ENCODE measurements around the gene DOCK6. TPM values are rescaled to one million over a fixed set of nuclear protein-coding genes. Genes with fewer than 3 reads are reported as not detected.

Gene DOCK6
- polyA plus RNA-seq, 3 donors = 49.6 to 69.8 (median 67.7) TPM

DNA sequence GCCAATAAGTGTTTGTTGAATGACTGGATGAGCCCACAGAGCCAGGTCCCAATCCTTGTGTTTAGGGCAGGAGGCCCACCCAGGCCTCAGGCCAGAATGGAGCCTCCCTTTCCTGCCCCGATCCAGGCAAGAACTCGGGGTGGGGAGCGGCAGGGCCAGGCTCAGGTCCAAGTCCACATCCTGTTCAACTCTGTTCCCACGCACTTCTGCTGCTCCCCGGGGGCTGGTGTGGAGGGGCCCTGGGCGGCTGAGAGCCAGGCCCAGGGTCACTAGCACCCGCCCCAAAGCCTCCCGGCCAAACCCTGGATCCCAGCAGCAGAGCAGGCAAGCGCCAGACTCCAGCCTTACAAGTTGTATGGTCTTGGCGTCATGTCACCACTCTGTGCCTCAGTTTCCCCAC, 14.9 kb downstream of the DOCK6 start:
- no peak for DNase-seq

GRCh38 chr19:11246941-11247340, 15.4 kb downstream of the DOCK6 start:
- no peak for DNase-seq

DNA sequence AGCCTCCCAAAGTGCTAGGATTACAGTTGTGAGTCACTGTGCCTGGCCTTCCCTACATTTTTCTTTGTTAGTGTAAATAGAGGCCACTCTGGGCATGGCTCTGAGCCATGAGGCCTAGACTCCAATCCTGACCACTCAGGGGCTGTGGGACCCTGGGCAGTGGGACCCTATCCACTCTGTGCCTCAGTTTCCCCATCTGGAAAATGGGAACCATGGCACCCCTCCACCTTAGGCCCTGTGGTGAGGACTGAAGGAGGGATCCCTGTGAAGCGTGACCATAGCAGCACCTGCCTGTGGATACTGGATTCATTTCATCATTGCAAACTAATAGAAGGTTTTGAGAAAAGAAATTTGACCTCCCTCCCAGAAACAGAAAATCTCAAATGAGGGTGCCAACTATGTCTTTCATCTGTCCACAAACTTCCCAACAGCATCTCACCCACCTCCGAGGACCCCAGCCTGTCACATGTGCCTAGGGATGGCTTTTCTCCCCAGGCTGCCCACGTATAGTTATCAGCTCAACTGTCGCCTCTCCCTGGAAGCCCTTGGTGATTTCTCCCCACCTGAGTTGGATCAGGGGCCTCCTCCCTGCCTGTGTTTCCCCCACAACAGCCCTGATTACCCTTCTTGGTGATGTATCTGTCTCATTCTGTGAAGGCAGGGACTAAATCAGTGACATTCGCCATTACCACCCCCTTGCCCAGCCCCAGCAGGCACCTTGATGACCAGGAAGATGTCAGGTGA, 17.3 kb downstream of the DOCK6 start:
- DNase-seq = no peak

- no peak for DNase-seq
These were observed 18.5 kb downstream of the DOCK6 start for GRCh38 chr19:11243798-11244169.

- DNase-seq = peak; percentile 74
These were observed 19.2 kb downstream of the DOCK6 start for GRCh38 chr19:11242864-11243797.

DNA sequence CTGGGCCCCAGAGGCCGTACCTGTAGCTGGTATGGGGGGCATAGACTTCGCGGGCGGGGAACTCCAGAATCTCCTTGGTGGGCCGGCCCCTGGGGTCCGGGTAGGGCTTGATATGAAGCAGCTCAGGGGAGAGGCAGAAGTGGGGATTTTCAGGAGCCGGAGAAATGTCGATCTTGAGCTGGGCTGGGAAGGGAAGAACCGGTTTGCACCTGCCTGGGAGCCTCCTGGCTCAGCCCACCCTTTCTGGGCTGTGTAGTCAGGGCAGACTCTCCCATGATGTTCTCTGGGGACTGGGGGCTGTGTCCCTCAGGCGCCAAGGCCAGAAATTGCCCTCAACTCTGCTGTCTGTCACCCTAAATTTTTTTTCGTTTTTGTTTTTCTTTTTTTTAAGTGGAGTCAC, 20.3 kb downstream of the DOCK6 start:
- no peak for DNase-seq

DNA sequence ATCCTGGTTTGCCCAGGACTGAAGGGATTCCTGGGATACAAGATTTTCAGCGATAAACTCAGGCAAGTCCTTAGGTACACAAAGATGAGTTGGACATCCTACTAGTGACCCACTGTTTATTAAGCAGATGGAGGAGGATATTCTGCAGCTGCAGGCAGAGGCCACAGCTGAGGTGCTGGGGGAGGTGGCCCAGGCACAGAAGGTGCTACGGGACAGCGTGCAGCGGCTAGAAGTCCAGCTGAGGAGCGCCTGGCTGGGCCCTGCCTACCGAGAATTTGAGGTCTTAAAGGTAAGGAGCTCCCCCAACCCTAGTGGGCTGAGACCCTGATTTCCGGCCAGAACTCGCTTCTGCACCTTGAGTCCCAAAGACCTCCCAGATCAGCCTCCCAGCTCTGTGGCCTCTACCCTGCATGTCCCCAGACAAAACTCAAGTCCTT, 22.3 kb downstream of the DOCK6 start:
- no peak for DNase-seq

- no peak for DNase-seq
These were observed 22.8 kb downstream of the DOCK6 start, which contains the start of gene ANGPTL8 for GRCh38 chr19:11239377-11240000. Gene ANGPTL8, plus strand, starts transcription at chr19:11239619. Its CDS starts 19 bp downstream, at chr19:11239638.

DNA sequence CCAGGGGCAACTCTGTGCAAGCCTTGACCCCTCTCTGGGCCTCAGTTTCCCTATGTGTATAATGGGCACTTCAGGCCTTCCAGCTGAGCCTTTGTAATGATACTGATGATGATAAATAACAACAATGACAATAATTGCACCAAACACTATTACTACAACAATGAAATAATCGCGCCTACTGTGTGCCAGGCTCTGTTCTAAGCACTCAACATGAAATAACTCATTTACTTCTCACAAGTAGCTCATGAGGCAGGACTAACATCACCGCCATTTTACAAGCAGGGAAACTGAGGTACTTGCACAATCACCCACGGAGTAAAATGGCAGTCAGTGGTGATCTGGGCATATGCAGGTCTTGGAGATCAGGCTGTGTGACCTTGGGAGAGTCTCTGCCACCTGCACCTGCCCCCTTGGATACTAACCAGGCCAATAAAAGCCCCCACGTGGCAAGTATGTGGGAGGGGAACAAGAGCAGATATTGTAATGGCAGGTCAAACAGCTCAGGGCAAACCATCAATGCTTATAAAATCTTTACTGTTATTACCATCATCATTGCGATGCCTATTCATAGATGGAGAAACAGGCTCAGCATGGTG, 23.4 kb downstream of the DOCK6 start:
- DNase-seq = no peak

DNA sequence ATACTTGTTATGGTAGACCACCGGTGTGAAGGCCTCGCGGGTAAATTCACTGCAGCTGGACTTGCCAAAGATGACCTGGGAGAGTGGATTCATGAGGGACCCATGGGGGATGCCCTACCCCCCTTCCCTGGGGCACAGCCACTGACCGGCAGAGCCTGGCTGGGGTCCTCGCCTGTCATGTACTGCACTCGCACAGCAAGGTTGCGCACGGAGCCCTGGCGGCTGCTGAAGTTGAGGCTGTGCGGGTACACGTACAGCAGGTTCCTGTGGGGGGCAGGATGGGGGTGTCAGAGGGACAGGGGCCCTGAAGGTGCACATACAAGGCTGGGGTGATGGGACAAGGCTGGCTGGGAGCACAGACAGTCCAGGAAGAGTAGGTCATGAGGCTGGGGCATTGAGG, 24.3 kb downstream of the DOCK6 start:
- no peak for DNase-seq

DNA sequence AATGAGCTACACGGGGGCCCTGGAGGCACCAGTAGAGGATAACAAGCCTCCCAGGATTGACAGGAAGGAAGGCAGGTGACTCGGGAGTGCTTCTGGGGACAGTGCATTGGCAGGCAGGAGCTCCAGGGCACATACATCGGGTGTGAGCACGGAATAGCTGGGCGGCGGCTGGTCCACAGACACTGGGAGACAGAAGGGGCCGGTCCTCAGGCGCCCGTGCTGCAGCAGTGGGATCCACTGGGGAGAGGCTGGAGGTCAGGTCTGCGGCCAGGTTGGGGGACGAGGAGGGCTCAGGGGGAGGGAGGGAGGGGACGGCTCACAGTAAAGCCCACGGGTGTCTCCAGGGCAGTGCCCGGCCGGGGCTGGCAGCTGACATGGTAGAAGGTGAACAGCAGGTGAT, 25.0 kb downstream of the DOCK6 start:
- DNase-seq = no peak

DNA sequence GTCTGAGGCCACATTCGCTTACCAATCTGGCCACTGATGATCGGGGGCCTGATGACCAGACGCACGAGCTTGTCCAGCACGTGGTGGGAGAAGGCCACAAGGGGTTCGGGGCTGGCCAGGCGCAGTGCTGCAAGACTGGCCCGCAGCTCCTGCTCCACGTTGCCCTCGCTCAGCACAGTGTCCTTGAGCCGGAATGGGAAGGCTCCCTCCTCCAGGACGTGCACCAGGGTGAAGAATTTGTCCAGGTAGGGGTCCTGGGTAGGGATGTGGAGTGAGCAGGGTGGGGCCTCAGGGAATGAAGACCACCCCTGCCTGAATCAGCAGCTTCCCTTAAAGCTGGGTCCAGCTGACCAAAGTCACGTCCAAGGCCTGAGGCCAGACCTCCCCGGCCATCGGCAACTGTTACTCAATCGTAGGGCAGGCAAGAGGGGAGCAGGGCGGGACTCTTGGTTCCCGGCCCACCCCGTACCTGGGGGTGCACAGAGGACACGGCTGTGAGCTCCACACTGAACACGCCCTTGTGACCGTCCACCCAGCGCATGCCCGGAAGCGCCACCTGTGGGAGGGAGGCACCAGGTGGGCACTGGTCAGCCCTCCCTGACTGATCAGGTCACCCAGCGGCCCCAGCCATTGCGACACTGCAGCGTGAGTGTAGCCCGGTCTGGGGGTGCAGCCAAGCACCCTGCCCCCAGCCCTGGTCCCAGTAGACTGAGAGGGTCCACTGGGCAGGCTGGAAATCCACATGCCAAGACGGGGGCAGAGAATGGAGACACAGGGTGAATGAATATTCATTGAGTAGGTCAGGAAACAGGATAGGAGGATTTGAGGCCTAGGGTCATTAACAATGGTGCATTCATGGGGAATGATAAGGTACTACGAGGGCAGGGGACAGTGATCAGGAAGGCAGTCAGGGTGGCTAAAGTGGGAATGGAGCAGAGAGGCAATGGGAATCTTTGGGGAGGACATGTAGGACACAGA, 25.7 kb downstream of the DOCK6 start:
- no peak for DNase-seq

DNA sequence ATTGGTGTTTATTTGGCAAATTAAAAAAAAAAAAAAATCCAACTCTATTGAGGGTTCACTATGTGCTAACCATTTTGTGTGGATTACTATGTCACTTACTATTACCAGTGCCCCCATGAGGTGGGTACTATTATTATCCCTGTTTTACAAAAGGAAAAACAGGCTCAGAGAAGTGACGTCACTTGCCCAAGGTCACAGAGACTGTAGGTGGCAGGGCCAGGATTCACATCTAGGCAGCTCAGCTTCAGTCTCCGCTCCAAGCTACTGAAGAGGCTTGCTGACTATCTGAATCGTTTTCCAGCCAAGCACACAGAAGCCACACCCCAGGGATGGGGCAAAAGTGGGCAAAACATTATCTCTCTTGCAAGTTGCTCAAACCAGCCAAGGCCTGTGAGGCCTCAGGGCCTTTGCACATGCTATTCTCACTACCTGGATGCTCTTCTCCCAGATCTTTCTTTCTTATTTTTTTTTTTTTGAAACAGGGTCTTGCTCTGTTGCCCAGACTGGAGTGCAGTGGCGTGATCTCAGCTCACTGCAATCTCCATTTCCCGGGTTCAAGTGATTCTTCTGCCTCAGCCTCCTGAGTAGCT, 27.7 kb downstream of the DOCK6 start:
- no peak for DNase-seq

DNA sequence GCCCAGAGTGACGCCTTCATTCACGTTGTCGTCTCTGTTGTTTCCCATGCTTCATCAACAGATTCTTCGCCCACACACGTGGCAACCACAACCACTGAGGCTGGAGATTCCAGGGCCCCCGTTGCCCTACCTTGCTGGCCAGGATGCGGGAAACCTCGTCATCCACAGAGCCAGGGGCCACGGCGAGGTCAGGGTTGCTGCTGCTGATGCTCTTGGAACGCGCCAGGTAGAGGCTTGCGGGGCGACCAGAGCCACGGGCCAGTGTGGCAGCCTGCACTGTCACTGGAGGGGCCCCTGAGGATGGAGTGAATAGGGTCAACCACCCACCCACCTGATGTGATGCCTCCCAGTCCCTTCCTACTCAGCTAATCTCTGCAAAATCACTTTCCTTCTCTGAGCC, 29.3 kb downstream of the DOCK6 start:
- DNase-seq = no peak

- no peak for DNase-seq
These were observed 29.8 kb downstream of the DOCK6 start for GRCh38 chr19:11232555-11232954.

DNA sequence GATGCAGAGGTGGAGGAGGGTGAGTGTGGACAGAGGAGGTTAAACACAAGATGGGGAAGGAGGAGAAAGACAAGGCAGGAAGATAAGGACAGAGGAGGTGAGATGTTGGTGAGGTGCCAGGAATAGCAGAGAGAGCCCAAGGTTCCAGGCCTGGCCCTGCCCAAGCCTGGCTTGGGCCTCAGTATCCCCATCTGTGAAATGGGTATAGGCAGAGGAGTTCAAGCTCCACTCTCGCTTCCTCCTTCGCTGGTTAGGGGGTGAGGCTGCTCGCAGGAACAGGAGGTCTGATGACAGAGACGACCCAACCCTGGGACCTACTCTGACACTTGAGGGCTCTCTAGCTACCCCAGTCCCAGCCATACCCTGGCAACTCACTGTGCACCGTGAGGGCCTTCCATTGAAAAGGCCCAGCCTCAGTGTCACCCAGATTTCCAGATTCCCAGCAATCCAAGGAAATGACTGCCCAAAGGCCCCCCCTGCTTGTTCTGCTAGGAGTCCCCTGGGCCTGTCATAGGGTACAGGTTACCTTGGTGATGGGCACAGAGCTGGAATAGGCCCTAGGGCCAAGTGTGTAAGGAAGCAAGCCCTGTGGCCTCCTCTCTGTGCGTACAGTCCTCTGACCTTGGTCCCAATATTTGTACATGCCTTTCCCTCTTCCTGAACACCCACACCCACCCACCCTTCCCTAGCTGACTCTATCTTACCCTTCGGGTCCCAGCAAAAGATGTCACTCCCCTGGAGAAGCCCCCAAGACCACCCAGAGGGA, 31.5 kb downstream of the DOCK6 start:
- no peak for DNase-seq

DNA sequence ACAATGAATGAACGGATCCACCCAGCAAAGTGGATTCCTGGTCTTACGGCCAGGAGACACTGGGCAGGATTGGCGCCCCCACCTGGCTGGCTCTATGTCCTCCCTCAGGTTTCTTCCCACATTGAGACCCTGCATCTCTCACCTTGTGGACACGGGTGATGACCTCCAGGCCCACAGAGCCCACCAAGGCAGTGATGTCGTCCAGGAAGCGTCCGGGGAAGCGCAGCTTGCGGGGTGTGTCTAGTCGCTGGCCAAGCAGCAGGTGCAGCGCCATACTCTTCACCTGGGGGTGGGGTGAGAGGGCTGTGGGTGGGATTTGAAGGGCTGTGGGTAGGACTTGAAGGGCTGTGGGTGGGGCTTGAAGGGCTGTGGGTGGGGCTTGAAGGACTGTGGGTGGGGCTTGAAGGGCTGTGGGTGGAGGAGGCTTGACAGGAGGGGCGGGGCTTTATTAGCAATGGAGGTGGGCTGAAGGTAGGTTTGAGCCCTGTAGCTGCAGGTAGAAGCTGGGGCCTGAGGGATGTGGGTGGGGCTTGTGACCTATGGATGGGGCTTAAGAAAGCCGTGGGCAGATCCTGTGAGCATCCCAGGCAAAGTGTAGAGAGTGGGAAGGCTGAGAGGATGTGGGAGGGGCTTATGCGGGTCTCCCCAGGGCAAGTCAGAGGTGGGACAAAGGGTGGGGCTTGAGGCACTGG, 35.0 kb downstream of the DOCK6 start:
- DNase-seq = no peak

DNA sequence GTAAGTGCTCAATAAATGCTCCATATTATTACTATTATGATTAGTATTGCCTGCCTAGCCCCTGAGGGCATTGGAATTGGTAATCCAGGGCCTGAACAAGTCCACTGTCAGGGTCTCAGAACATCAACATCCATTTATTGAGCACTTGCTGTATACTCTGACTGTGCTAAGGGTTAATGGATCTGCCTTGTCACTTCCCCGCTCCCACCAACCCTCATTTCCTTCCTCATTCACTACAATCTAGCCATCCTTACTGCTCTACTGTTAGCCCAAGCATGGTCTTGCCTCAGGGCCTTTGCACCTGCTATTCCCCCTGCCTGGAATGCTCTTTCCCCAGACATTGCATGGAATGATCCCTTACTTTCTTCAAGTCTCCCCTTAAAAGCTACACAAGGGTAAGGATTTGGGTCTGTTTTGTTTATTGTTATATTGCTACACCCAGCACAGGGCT, 35.6 kb downstream of the DOCK6 start:
- no peak for DNase-seq

DNA sequence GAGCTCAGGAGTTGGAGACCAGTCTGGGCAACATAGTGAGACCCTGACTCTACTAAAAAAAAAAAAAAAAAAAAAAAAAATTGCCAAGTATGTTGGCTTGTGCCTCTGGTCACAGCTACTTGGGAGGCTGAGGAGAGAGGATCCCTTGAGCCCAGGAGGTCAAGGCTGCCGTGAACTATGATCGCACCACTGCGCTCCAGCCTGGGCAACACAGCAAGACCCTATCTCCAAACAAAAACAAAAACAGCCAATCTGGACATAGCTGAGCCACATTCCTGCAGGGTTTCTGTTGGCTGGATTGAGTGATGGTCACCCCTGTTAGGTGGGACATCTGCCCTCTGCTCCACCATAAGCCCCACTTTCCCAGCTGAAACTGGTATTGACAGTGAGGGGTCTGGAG, 36.5 kb downstream of the DOCK6 start:
- DNase-seq = no peak

Data from renal pelvis (tissue), 4 donors.